B cell (primary cell): ENCODE results near the gene CAMTA1. TPM values are rescaled to one million over a fixed set of nuclear protein-coding genes. Genes with fewer than 3 reads are reported as not detected.

Experiments
- ATAC-seq: fragments of 200-7000 bp; cut with Tn5 transposase; one replicate; pipeline ENCODE4 v1.10.0; 2021; ENCODE audit warnings: low read depth, mild to moderate bottlenecking, moderate number of reproducible peaks, moderate library complexity
- CTCF ChIA-PET: fragments of 350-600 bp; sonication (Branson Sonifier 250); formaldehyde crosslinking; loops from one replicate; lab custom pipeline; 2021; ENCODE audit warnings: antibody characterized with exemption, inconsistent platforms; lab: Charles Lee
- POLR2A ChIA-PET: fragments of 350-600 bp; sonication (Branson Sonifier 250); formaldehyde crosslinking; loops from one replicate; lab custom pipeline; 2021; ENCODE audit warnings: antibody characterized with exemption; lab: Charles Lee
- DNase-seq: peaks from one replicate; pipeline ENCODE4 v3.0.0; 2013
- H2AFZ ChIP-seq: 2 replicates; pipeline ENCODE4 v1.6.1; 2012; ENCODE audit warnings: mild to moderate bottlenecking, low read depth, low read length; ENCODE audit not compliant: insufficient read depth, poor library complexity, severe bottlenecking
- H3K27ac ChIP-seq, 2 donors: 1 replicate in 1 of 2; 2 replicates in 1 of 2; pipeline ENCODE4 v1.5.1; 2012 to 2013; ENCODE audit warnings: low read length in 2 of 2, mild to moderate bottlenecking in 2 of 2, moderate library complexity in 1 of 2
- H3K27me3 ChIP-seq, 4 experiments: fragments of 200-600 bp in 1 of 4; sonication (generic) in 1 of 4; replicated peaks in 1 of 4; 1 replicate in 2 of 4; 2 replicates in 2 of 4; pipeline versions ENCODE4 v1.6.1 to v1.7.0; 2013 to 2016; ENCODE audit warnings: low read length in 3 of 4, mild to moderate bottlenecking in 2 of 4, mixed read lengths in 1 of 4, moderate library complexity in 1 of 4; ENCODE audit not compliant: insufficient read depth in 4 of 4, control insufficient read depth in 3 of 4; ENCODE audit errors: control extremely low read depth in 1 of 4
- H3K36me3 ChIP-seq, 2 experiments: replicated peaks in 1 of 2; 1 replicate in 1 of 2; 2 replicates in 1 of 2; pipeline versions ENCODE4 v1.6.1 to v1.7.1; 2013; ENCODE audit warnings: low read length in 1 of 2; ENCODE audit not compliant: insufficient read depth in 2 of 2, control insufficient read depth in 1 of 2; ENCODE audit errors: control extremely low read depth in 1 of 2, extremely low read depth in 1 of 2
- H3K4me1 ChIP-seq, 2 donors: fragments of 200-600 bp in 1 of 2; sonication (generic) in 1 of 2; 1 replicate in 1 of 2; 2 replicates in 1 of 2; pipeline versions ENCODE4 v1.5.1 to v1.6.1; 2013 to 2017; ENCODE audit warnings: low read length in 2 of 2; ENCODE audit not compliant: control insufficient read depth in 2 of 2, insufficient read depth in 2 of 2
- H3K4me2 ChIP-seq: replicated peaks from 2 replicates; pipeline ENCODE3; 2012; ENCODE audit warnings: mild to moderate bottlenecking, low read depth, low read length; ENCODE audit not compliant: poor library complexity, severe bottlenecking
- H3K4me3 ChIP-seq, 5 experiments: fragments of 200-600 bp in 1 of 5; sonication (generic) in 1 of 5; 1 replicate in 3 of 5; 2 replicates in 2 of 5; pipeline versions ENCODE4 v1.5.1 to v1.7.0; 2011 to 2016; ENCODE audit warnings: low read length in 4 of 5, mild to moderate bottlenecking in 4 of 5, low read depth in 2 of 5, control low read depth in 1 of 5, moderate library complexity in 1 of 5; ENCODE audit not compliant: insufficient read depth in 1 of 5; ENCODE audit errors: control extremely low read depth in 1 of 5, extremely low read depth in 1 of 5
- H3K79me2 ChIP-seq: fragments of 200-600 bp; sonication (generic); one replicate; pipeline ENCODE4 v1.6.0; 2016; ENCODE audit warnings: low read length; ENCODE audit not compliant: control insufficient read depth, insufficient read depth
- H3K9ac ChIP-seq: fragments of 200-600 bp; sonication (generic); 2 replicates; pipeline ENCODE4 v1.6.1; 2017; ENCODE audit warnings: mild to moderate bottlenecking, low read length, moderate library complexity
- H3K9me3 ChIP-seq, 3 donors: one replicate each; pipeline versions ENCODE4 v1.6.1 to v1.7.1; 2013; ENCODE audit warnings: low read length in 2 of 3; ENCODE audit not compliant: control insufficient read depth in 2 of 3, insufficient read depth in 1 of 3; ENCODE audit errors: control extremely low read depth in 1 of 3
- H4K20me1 ChIP-seq: 2 replicates; pipeline ENCODE4 v1.6.0; 2012; ENCODE audit warnings: mild to moderate bottlenecking, low read length; ENCODE audit not compliant: insufficient read depth, control insufficient read depth, poor library complexity, severe bottlenecking
- H3K27ac Mint-ChIP-seq: one replicate; pipeline ENCODE4 v1.8.0; 2021; ENCODE audit warnings: mixed read lengths
- H3K27me3 Mint-ChIP-seq: one replicate; pipeline ENCODE4 v1.8.0; 2021; ENCODE audit warnings: mixed read lengths
- H3K4me1 Mint-ChIP-seq: one replicate; pipeline ENCODE4 v1.8.0; 2021; ENCODE audit warnings: mixed read lengths
- H3K4me3 Mint-ChIP-seq: one replicate; pipeline ENCODE4 v1.8.0; 2021; ENCODE audit warnings: mixed read lengths
- H3K9me3 Mint-ChIP-seq: one replicate; pipeline ENCODE4 v1.8.0; 2022; ENCODE audit warnings: mixed read lengths; ENCODE audit not compliant: insufficient read depth
- EZH2 ChIP-seq: IDR thresholded peaks from 2 replicates; pipeline ENCODE4 v1.6.1; 2012; ENCODE audit warnings: borderline replicate concordance, low read depth, mild to moderate bottlenecking, moderate library complexity, low read length; ENCODE audit not compliant: insufficient read depth, poor library complexity, severe bottlenecking
- WGBS: methylation state at CpG from one replicate; pipeline ENCODE4 v1.1.5; 2013; ENCODE audit warnings: missing lambda C conversion rate; ENCODE audit not compliant: insufficient coverage; 5-methylcytosine and 5-hydroxymethylcytosine counted together
- intact Hi-C: fragments of 100-400 bp; cut with micrococcal nuclease; formaldehyde crosslinking; loops from one replicate; pipeline ENCODE4 v1.10.0; 2022
- polyA plus RNA-seq: library from polyadenylated mRNA; depleted of rRNA; stranded (reverse); fragments of >200 nt; gene quantifications from 2 replicates; pipeline ENCODE4 v1.2.3, GENCODE V29; 2012
- total RNA-seq, 2 donors: library from RNA; stranded (reverse); fragments of 120-200 nt in 1 of 2; gene quantifications; 1 replicate in 1 of 2; 2 replicates in 1 of 2; pipeline versions ENCODE4 v1.2.3 to v1.2.4, GENCODE V29; 2013 to 2022
- TF ChIP-seq, protein P1 (sequence below): fragments of 200-600 bp; IDR thresholded peaks from one replicate; pipeline ENCODE4 v1.8.0; 2022; ENCODE audit warnings: antibody characterized with exemption, mild to moderate bottlenecking

Gene CAMTA1
- total and polyA plus RNA-seq, 2 donors (not counting 1 experiment from before 2014, with no cell fraction given), result 42.2 to 45.7 TPM

GRCh38 chr1:7629465-7630195 lies 844.4 kb downstream of the CAMTA1 start:
- H3K4me3 ChIP-seq, result no peak overlapping the region
- H4K20me1 ChIP-seq, result no peaks in the 10 kb centered on the region
- ATAC-seq, result no peak
- TF ChIP-seq, protein P1, sequence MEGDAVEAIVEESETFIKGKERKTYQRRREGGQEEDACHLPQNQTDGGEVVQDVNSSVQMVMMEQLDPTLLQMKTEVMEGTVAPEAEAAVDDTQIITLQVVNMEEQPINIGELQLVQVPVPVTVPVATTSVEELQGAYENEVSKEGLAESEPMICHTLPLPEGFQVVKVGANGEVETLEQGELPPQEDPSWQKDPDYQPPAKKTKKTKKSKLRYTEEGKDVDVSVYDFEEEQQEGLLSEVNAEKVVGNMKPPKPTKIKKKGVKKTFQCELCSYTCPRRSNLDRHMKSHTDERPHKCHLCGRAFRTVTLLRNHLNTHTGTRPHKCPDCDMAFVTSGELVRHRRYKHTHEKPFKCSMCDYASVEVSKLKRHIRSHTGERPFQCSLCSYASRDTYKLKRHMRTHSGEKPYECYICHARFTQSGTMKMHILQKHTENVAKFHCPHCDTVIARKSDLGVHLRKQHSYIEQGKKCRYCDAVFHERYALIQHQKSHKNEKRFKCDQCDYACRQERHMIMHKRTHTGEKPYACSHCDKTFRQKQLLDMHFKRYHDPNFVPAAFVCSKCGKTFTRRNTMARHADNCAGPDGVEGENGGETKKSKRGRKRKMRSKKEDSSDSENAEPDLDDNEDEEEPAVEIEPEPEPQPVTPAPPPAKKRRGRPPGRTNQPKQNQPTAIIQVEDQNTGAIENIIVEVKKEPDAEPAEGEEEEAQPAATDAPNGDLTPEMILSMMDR, result no peak
- TF ChIP-seq EZH2, result no peak
- peaks cover 33% of the 10 kb centered on the region for H3K27me3 Mint-ChIP-seq
- POLR2A ChIA-PET, result no interaction called here
- no peaks in the 10 kb centered on the region for H3K9me3 Mint-ChIP-seq
- H3K36me3 ChIP-seq, result no peaks in the 10 kb centered on the region
- H3K9me3 ChIP-seq, result no peaks in the 10 kb centered on the region
- no peak overlapping the region for H3K4me3 Mint-ChIP-seq
- peaks cover 0 to 11% (median 0%) of the 10 kb centered on the region in 4 experiments for H3K27me3 ChIP-seq
- no peak overlapping the region for H2AFZ ChIP-seq
- H3K4me1 Mint-ChIP-seq, result no peaks in the 10 kb centered on the region
- WGBS, result 87% methylated on average over 20 of the region's 22 CpGs
- H3K27ac ChIP-seq, result no peak overlapping the region
- CTCF ChIA-PET, result no interaction called here
- no peaks in the 10 kb centered on the region for H3K4me1 ChIP-seq
- no peaks in the 10 kb centered on the region for H3K79me2 ChIP-seq
- no peak for DNase-seq
- no peak overlapping the region for H3K9ac ChIP-seq
- H3K4me2 ChIP-seq, result no peak overlapping the region
- no peak overlapping the region for H3K27ac Mint-ChIP-seq
- intact Hi-C loops, result no loop called here

- Mint-ChIP-seq H3K27ac (no peak overlapping the region), H3K4me1 (no peaks in the 10 kb centered on the region), H3K9me3 (no peaks in the 10 kb centered on the region), H3K27me3 (peaks cover 28% of the 10 kb centered on the region), H3K4me3 (no peak overlapping the region)
- no peak overlapping the region for H3K27ac ChIP-seq
- no peak for DNase-seq
- no peaks in the 10 kb centered on the region for H3K9me3 ChIP-seq
- no peak overlapping the region for H3K4me3 ChIP-seq
- no peak for TF ChIP-seq EZH2
- TF ChIP-seq, protein P1, result no peak
- POLR2A ChIA-PET, result no interaction called here
- H3K9ac ChIP-seq, result no peak overlapping the region
- intact Hi-C loops, result no loop called here
- ATAC-seq, result no peak
- no peaks in the 10 kb centered on the region for H3K36me3 ChIP-seq
- no peak overlapping the region for H2AFZ ChIP-seq
- no peaks in the 10 kb centered on the region for H3K4me1 ChIP-seq
- peaks cover 0 to 11% (median 0%) of the 10 kb centered on the region in 4 experiments for H3K27me3 ChIP-seq
- WGBS, result 80% methylated on average over 5 of the region's 8 CpGs
- no peaks in the 10 kb centered on the region for H3K79me2 ChIP-seq
- no peak overlapping the region for H3K4me2 ChIP-seq
- CTCF ChIA-PET, result no interaction called here
- H4K20me1 ChIP-seq, result no peaks in the 10 kb centered on the region
Observed at GRCh38 chr1:7630378-7630777, 845.1 kb downstream of the CAMTA1 start.
